Measurements from ENCODE around the gene SGSM2. TPM values are rescaled to one million over a fixed set of nuclear protein-coding genes. Genes with fewer than 3 reads are reported as not detected.

SGSM2 gene
- total and polyA plus RNA-seq, 2 of the 13 experiments (the other 11 are each of a cell fraction or from before 2014, with no cell fraction given), result 30.4 to 51.3 TPM

DNA sequence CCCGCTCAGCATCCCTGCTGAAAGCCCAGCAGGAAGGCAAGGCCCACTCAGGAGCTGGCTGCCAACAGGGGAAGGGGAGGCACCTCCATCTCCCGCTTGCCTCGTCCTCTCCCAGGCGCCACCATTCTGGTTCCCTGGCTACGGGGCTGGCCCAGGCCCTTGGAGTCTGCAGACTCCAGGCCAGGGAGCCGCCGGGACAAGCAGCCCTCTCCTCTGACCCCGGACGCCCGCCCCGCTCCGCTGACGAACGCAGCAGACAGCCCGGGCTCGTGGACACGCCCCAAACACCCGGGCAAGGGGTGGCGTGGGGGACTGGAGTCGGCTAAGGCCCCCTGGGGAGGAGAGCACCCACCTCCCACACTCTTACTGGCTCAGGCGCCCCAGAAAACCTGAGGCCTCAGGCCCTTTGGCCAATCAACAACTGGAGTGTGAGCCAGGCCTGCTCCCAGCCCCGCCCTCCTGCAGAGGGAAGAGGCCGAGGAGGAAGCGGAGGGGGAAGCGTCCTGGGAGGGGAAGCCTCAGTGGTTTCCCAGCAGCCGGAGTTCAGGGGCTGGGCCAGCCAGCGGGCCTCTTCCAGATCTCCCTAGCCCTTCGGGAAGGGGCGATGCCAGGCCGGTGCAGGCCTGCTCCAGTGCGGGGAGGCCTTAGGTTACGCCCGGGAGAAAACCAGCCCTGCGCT, 59.4 kb downstream of the SGSM2 start (continued):
- TF ChIP-seq, protein P1, sequence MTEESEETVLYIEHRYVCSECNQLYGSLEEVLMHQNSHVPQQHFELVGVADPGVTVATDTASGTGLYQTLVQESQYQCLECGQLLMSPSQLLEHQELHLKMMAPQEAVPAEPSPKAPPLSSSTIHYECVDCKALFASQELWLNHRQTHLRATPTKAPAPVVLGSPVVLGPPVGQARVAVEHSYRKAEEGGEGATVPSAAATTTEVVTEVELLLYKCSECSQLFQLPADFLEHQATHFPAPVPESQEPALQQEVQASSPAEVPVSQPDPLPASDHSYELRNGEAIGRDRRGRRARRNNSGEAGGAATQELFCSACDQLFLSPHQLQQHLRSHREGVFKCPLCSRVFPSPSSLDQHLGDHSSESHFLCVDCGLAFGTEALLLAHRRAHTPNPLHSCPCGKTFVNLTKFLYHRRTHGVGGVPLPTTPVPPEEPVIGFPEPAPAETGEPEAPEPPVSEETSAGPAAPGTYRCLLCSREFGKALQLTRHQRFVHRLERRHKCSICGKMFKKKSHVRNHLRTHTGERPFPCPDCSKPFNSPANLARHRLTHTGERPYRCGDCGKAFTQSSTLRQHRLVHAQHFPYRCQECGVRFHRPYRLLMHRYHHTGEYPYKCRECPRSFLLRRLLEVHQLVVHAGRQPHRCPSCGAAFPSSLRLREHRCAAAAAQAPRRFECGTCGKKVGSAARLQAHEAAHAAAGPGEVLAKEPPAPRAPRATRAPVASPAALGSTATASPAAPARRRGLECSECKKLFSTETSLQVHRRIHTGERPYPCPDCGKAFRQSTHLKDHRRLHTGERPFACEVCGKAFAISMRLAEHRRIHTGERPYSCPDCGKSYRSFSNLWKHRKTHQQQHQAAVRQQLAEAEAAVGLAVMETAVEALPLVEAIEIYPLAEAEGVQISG (CRISPR knock-in tag; IDR thresholded peaks at IDR 0.05), result peak; percentile 37; the same call in 1 of the 2 replicates
- TF ChIP-seq NRL (CRISPR knock-in tag; IDR thresholded peaks at IDR 0.05; ENCODE audit: borderline replicate concordance) (no peak), ZFP37 (CRISPR knock-in tag; IDR thresholded peaks at IDR 0.05; ENCODE audit: borderline replicate concordance) (0 out of 2 replicates have a peak, but pooled peaks have one; percentile 47), NPAS2 (CRISPR knock-in tag; IDR thresholded peaks at IDR 0.05; ENCODE audit: borderline replicate concordance) (no peak), SKI (IDR thresholded peaks at IDR 0.05; ENCODE audit: partially characterized antibody) (no peak), ZNF605 (CRISPR knock-in tag; IDR thresholded peaks at IDR 0.05) (0 out of 2 replicates have a peak, but pooled peaks have one; percentile 44), ARID2 (CRISPR knock-in tag; IDR thresholded peaks at IDR 0.05; ENCODE audit: borderline replicate concordance) (no peak), EED (CRISPR knock-in tag; IDR thresholded peaks at IDR 0.05) (0 out of 2 replicates have a peak, but pooled peaks have one; percentile 14), BCLAF1 (IDR thresholded peaks at IDR 0.05) (no peak), FOXA1 (IDR thresholded peaks at IDR 0.05) (no peak), FOXA1 (CRISPR knock-in tag; IDR thresholded peaks at IDR 0.05) (no peak), JUNB (CRISPR knock-in tag; IDR thresholded peaks at IDR 0.05; ENCODE audit: borderline replicate concordance) (no peak), ZSCAN21 (CRISPR knock-in tag; IDR thresholded peaks at IDR 0.05; ENCODE audit: borderline replicate concordance) (0 out of 2 replicates have a peak, but pooled peaks have one; percentile 14), TFAP4 (IDR thresholded peaks at IDR 0.05; ENCODE audit: borderline replicate concordance, low read depth) (peak; percentile 58; the same call in 1 of the 2 replicates), RFX1 (IDR thresholded peaks at IDR 0.05) (no peak), ZNF501 (CRISPR knock-in tag; IDR thresholded peaks at IDR 0.05) (no peak)
- TF ChIP-seq, protein P2, sequence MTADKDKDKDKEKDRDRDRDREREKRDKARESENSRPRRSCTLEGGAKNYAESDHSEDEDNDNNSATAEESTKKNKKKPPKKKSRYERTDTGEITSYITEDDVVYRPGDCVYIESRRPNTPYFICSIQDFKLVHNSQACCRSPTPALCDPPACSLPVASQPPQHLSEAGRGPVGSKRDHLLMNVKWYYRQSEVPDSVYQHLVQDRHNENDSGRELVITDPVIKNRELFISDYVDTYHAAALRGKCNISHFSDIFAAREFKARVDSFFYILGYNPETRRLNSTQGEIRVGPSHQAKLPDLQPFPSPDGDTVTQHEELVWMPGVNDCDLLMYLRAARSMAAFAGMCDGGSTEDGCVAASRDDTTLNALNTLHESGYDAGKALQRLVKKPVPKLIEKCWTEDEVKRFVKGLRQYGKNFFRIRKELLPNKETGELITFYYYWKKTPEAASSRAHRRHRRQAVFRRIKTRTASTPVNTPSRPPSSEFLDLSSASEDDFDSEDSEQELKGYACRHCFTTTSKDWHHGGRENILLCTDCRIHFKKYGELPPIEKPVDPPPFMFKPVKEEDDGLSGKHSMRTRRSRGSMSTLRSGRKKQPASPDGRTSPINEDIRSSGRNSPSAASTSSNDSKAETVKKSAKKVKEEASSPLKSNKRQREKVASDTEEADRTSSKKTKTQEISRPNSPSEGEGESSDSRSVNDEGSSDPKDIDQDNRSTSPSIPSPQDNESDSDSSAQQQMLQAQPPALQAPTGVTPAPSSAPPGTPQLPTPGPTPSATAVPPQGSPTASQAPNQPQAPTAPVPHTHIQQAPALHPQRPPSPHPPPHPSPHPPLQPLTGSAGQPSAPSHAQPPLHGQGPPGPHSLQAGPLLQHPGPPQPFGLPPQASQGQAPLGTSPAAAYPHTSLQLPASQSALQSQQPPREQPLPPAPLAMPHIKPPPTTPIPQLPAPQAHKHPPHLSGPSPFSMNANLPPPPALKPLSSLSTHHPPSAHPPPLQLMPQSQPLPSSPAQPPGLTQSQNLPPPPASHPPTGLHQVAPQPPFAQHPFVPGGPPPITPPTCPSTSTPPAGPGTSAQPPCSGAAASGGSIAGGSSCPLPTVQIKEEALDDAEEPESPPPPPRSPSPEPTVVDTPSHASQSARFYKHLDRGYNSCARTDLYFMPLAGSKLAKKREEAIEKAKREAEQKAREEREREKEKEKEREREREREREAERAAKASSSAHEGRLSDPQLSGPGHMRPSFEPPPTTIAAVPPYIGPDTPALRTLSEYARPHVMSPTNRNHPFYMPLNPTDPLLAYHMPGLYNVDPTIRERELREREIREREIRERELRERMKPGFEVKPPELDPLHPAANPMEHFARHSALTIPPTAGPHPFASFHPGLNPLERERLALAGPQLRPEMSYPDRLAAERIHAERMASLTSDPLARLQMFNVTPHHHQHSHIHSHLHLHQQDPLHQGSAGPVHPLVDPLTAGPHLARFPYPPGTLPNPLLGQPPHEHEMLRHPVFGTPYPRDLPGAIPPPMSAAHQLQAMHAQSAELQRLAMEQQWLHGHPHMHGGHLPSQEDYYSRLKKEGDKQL (CRISPR knock-in tag; IDR thresholded peaks at IDR 0.05; ENCODE audit: low read depth), result no peak

Data from HepG2 (cell line).